Hepatic stellate cell (primary cell): Measurements from ENCODE around the gene C5orf58.
A peak's percentile ranks its signal among the peaks of the same experiment; 100 is the strongest.
"Not testable (repeated sequence)": the region's sequence is repeated elsewhere in the genome, so short reads cannot be mapped to it uniquely, and the experiment has no call there.

ENCODE experiments used
- DNase-seq: peaks from one replicate; pipeline ENCODE4 v3.0.0; 2011; ENCODE audit warnings: low spot score

Gene C5orf58

GRCh38 chr5:170223906-170224305 lies 8.9 kb upstream of the C5orf58 start:
- no peak for DNase-seq

DNA sequence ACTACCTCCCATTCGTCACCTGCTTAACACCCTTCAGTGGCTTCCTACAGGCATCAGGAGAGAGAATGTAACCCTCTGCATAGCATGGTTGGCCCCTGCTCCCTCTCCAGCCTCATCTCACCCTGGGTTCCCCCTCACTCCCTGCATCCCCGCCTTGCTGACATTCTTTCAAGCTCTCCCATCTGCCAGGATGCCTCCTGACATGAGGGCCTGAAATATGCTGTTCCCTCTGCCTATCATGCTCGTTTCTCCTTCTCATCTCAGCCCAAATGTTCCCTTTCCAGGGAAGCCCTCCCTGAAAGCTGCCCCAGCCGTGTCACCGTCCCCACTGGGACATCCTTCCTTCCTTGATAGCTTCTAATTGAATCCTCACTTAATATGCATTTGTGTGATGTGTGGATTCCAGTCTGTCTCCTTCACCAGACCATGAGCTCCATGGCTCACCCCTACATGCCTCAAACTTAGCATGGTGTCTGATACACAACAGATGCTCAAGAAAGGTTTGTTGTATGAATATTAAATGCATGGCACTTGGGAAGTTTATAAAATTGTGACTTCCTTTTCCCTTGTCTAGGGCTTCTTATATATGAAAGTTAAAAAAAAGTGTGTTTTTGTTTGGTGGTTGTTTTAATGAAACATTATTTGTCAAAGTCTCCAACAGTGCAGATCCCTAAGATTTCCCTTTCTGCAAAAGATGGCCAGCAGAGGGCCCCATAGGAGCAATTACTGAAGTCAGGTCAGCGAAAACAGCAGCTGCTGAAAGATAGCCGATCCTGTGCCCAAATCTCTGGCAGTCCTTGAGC lies 7.3 kb upstream of the C5orf58 start:
- peak; percentile 57 for DNase-seq

DNA sequence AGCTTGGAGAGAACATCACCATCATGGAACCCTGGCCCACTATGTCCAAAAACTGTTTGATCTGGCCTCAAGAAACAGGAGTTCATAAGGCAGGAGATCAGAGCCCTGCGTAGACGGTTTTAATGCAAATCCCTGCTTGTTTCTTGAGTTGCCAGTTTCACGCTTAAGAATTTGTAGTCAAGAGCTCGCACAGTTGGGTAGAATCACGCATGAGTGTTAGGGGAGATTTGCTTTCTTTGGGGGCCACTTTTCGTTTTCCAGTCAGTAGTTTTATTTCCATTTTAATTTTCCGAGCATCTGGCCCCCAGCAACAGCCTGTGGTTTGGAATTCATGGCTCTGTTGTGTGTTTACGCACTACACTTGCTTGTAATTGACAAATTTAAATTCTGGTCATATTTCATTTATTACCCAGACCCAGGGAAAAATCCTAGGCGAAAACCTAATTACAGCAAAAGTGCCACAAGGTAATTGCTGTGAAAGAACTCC lies 6.6 kb upstream of the C5orf58 start:
- DNase-seq: no peak

GRCh38 chr5:170226661-170227060 lies 6.1 kb upstream of the C5orf58 start:
- DNase-seq: no peak

GRCh38 chr5:170228762-170229435 lies 3.9 kb upstream of the C5orf58 start:
- no peak for DNase-seq

DNA sequence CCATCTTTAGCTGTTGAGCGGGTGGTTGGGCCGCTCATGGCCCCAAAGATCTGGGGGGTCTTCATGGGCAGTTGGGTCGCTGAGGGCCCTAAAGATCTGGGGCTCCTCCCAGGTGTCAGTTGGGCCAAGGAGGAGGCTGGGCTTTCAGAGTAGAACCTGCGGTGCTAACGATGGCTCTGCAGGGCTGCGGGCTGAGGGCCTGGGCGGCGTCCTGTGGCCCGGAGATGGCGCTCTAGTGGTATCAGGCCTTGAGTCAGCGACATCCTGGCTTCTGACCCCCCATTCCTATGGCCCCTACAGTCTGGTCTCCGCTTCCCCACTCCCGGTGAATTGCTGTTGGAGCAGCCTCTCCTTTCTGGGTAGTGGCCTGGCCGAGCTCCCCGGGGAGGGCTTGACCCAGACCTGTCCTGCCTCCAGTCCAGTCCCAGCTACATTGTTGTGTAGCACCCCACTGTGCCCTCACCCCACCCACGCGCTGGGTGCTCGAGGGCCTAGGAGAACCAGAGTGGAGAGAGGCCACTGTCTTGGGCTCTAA lies 640 bp downstream of the C5orf58 start:
- no peak for DNase-seq

GRCh38 chr5:170235876-170236864 lies 3.4 kb downstream of the C5orf58 start:
- DNase-seq: no peak

- DNase-seq: no peak
These were observed 5.8 kb downstream of the C5orf58 start for GRCh38 chr5:170238456-170239196.

DNA sequence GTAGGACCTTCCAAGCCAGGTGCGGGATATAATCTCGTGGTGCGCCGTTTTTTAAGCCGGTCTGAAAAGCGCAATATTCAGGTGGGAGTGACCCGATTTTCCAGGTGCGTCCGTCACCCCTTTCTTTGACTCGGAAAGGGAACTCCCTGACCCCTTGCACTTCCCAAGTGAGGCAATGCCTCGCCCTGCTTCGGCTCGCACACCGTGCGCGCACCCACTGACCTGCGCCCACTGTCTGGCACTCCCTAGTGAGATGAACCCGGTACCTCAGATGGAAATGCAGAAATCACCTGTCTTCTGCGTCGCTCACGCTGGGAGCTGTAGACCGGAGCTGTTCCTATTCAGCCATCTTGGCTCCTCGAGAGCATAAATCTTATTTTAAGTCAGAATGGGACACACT lies 12.7 kb downstream of the C5orf58 start:
- DNase-seq: not testable (repeated sequence)

DNA sequence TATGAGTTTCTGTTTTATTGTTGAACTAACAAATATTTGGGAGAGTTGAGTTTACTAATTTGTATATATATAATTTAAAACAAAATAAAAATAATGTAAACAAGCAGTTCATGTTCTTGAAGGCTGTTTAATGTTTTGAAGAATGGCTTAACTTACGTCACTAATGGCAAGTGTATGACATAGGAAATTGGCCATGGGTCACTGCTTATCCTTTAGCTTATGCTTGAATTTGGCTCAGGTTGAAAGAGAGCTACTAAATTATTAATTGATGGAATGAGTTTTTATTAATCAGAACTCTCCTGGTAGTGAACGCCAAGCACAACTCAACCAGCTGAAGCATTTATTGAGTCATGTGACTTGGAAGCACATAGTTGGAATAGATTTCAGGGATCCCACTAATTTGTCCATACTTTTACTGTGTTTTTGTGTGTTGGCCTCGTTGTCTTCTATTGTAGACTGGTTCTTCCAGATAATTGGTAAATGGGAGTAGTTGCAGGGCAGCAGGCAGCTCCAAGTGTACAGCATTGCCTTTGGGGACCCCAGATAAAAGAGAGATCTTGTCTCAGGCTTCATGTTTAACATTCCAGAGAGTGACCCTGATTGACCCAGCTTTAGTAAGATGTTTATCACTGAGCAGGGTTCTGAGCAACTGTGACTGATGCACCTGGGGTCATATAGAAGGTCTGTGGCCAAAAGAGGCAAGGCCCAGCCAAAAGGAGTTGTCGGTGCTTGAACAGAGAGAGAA lies 13.5 kb downstream of the C5orf58 start:
- no peak for DNase-seq

DNA sequence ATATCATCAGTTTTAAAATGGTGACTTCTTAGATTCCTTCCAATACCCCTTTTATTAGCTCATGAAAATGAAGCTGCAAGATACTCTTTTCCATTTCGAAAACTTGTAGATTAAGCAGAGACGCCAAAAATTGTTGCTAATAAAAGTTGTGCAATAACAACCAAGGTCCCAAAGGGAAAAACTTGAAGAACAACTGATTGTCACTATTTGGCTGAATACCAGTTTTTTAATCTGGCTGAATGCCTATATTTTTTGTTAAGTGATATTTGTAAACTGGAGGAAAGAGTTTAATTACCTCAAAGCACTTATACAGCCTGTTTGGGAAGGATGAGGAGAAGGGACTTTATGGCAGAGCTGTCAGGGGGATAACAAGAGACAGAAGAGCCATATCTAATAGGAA lies 14.6 kb downstream of the C5orf58 start:
- DNase-seq: no peak

DNA sequence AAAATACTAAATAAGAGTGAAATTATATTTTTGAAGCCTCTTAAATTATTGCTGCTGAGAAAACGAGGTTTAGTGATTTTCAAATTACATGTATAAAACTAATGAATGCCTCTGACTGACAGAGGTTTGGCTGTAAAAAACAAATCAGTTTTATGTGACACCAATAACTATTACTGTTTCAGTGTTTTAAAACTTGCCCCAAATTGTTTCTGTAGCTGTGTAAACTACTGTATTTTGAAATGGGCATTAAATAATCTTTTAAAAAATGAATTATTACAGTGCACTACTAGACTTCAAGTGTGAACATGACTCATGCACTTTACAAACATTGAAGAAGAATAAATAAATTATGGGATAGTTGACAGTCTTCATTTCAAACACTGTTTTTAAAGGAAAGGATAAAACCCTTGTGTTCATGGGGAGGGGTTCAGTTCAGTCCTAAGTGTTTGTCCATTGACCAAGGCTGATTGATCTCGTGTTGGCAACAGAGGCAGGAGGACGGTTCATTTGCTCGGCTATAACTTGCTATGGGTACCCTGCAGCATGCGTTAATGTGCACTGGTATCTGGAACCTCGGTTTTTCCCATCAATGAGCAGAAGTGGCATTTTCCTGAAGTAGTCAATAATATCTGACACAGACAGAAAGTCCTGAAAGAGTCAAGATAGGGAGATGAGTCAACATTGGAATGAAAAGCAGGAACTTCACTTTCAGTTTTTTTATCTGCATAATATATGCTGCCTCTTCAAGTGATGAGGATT lies 15.6 kb downstream of the C5orf58 start:
- DNase-seq: no peak

DNA sequence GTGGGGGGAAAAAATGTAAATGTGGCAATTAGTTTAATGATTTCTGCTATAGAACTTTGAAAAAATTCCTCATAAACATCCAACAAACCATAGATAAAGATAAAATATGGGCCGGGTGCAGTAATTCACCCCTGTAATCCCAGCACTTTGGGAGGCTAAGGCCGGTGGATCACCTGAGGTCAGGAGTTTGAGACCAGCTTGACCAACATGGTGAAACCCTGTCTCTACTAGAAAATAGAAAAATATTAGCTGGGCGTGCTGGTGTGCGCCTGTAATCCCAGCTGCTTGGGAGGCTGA lies 16.1 kb downstream of the C5orf58 start:
- not testable (repeated sequence) for DNase-seq

DNA sequence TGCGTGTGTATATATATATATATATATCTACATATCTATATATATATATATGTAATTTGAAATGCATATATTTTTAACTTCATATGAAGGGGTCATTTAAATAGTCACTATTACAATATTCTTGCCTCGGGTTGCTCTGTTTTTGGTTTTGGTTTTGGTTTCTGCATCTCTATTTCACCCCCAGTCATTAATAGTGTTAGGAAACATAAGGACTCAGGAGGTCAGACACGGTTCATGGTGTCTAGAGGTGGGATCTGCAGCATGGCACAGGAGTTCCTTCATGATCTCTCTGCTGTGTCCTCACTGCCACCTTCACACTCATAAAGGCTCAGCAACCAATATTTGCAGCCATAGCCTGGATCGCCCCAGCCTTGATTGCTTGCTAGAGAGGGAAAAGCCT lies 16.6 kb downstream of the C5orf58 start:
- DNase-seq: no peak

DNA sequence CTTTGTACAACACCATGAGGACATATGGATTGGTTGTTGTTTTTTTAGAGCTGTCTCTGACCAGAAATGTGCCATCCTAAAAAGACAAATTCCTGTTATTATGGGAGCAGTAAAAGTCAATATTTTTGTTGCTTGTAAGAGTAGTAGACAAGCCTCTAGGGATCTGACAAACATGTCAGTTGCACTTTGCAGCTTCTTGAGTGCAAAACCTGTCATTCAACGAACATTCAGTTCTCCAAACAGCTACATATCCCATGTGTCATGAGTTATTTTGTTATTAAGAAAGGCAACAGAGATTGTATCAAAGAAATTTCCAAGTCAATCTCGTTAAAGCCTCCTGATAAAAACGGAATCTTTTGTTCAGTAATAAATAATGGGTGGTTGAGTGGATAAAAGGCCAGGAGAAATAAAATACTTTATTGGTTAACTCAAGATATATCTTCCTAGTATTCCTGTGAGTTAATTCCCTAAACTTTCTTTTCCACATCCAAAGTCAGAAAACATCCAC lies 18.1 kb downstream of the C5orf58 start:
- no peak for DNase-seq

DNA sequence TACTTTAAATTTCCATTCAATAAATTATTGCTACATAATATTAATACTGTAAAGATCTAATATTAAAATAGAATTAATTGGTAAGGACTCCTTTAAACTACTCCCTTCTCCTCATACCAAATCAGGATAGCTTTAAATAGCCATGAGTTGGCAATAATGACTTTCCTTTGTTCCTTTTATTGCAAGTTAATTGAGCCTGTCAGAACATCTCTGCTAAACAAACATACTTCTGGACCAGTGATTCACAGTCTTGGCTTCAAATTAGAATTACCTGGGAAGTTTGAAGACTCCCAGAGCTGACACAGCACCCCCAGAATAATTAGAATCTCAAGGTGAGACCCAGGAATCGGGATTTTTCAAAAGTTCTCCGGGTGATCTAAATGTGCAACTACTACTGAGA lies 18.7 kb downstream of the C5orf58 start:
- DNase-seq: no peak

- DNase-seq: no peak
These were observed 19.3 kb downstream of the C5orf58 start for GRCh38 chr5:170252109-170252508.

- no peak for DNase-seq
These were observed 20.1 kb downstream of the C5orf58 start for GRCh38 chr5:170252720-170253350.

GRCh38 chr5:170254056-170254455 lies 21.3 kb downstream of the C5orf58 start:
- DNase-seq: no peak
